K562 (cell line): ENCODE measurements around the gene C6orf47. TPM values are rescaled to one million over a fixed set of nuclear protein-coding genes. Genes with fewer than 3 reads are reported as not detected.

Experiments used
- HBP1 ChIP-seq: fragments of 450-650 bp; formaldehyde crosslinking; IDR thresholded peaks from 2 replicates; pipeline ENCODE4 v1.4.0; 2022; ENCODE audit warnings: missing genetic modification characterization
- KAT7 ChIP-seq: sonication (generic); formaldehyde crosslinking; IDR thresholded peaks from 2 replicates; pipeline ENCODE4 v1.8.0; 2022; ENCODE audit warnings: missing genetic modification reagents, mild to moderate bottlenecking, borderline replicate concordance
- MGA ChIP-seq: fragments of 450-650 bp; IDR thresholded peaks from 2 replicates; pipeline ENCODE4 v1.6.1; 2016; ENCODE audit warnings: mild to moderate bottlenecking, moderate library complexity
- RNF2 ChIP-seq: sonication (generic); IDR thresholded peaks from 2 replicates; pipeline ENCODE4 v1.6.1; 2016
- THRAP3 ChIP-seq: fragments of 450-650 bp; IDR thresholded peaks from 2 replicates; pipeline ENCODE4 v1.6.1; 2016; ENCODE audit warnings: mild to moderate bottlenecking, inconsistent platforms, borderline replicate concordance
- ZNF764 ChIP-seq: fragments of 250-450 bp; sonication (Bioruptor Pico); IDR thresholded peaks from 2 replicates; pipeline ENCODE4 v1.4.0; 2020; ENCODE audit warnings: low read depth, mild to moderate bottlenecking, moderate library complexity
- polyA plus RNA-seq, 8 experiments: library from polyadenylated mRNA; depleted of rRNA in 4 of 8; stranded (reverse) in 5 of 8; unstranded in 3 of 8; fragments of >200 nt; fragmentation: Nextera tagmentation in 2 of 8; fragmentation: Illumina TruSeq in 1 of 8; extraction: Ambion mirVana in 2 of 8; extraction: Trizol in 1 of 8; gene quantifications; 2 replicates each; pipeline versions ENCODE4 v1.2.1 to v1.2.3, GENCODE V29; 2011 to 2014; ENCODE audit warnings: inconsistent platforms in 1 of 8, missing spikeins in 1 of 8
- total RNA-seq, 7 experiments: library from RNA; depleted of rRNA in 6 of 7; stranded (reverse); fragments of >200 nt in 6 of 7; fragmentation: Illumina TruSeq in 2 of 7; extraction: Trizol in 2 of 7; gene quantifications; 2 replicates each; pipeline versions ENCODE4 v1.2.1 to v1.2.3, GENCODE V29; 2011 to 2021; ENCODE audit warnings: low replicate concordance in 1 of 7
- TF ChIP-seq, protein P1 (sequence below), 2 experiments: fragments of 450-650 bp in 1 of 2; sonication (generic) in 1 of 2; formaldehyde crosslinking in 1 of 2; IDR thresholded peaks in 1 of 2; conservative IDR thresholded peaks in 1 of 2; 2 replicates each; pipeline versions ENCODE4 v1.6.1 to v1.8.1; 2016 to 2023; ENCODE audit warnings: mild to moderate bottlenecking in 2 of 2, moderate library complexity in 2 of 2, inconsistent platforms in 1 of 2, missing genetic modification reagents in 1 of 2
- TF ChIP-seq, protein P2 (sequence below): fragments of 450-650 bp; formaldehyde crosslinking; IDR thresholded peaks from 2 replicates; pipeline ENCODE4 v1.4.0; 2020; ENCODE audit warnings: mild to moderate bottlenecking, moderate library complexity

The C6orf47 gene
- total and polyA plus RNA-seq, 9 of the 15 experiments (the other 6 are each of a cell fraction or from before 2014, with no cell fraction given), result 0.14 to 43.8 (median 27.0) TPM

DNA sequence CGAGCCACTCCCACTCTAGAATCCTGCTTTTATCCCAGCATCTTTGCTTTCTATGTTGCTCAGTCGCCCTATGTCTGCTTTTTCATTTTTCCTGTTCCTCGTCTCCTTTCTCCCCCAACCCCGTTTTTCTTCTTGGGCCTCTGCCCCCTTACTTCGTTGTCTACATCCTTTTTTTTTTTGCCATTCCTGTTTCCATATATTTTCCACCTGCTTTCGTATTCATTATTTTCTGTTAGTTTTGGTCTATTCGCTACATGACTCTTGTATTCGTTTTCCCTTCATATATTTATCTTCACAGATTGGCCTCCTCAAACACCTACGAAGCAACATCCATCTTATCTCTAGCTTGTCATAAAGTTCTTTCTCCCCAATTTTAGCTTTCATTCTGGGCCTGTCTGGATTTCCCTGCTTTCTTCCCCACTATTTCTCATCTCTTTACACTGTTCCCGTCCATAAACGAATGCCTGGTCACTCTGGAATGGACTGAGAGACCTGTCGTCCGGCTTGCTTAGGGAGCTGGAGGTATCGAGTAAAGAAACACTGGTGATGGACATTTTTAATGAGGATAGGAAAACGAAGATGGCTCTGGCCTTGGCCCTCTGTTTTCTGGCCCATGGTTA lies 39.1 kb downstream of the C6orf47 start (continued):
- TF ChIP-seq MGA (no peak), RNF2 (no peak), KAT7 (no peak), THRAP3 (peak; percentile 62; the same call in 1 of the 2 replicates), ZNF764 (CRISPR knock-in tag) (no peak), HBP1 (CRISPR knock-in tag) (0 out of 2 replicates have a peak, but pooled peaks have one; percentile 33)
- TF ChIP-seq, protein P1, sequence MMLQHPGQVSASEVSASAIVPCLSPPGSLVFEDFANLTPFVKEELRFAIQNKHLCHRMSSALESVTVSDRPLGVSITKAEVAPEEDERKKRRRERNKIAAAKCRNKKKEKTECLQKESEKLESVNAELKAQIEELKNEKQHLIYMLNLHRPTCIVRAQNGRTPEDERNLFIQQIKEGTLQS (IDR thresholded peaks at IDR 0.05), result no peak
- TF ChIP-seq, protein P1 (CRISPR knock-in tag; conservative IDR thresholded peaks at IDR 0.05), result no peak
- TF ChIP-seq, protein P2, sequence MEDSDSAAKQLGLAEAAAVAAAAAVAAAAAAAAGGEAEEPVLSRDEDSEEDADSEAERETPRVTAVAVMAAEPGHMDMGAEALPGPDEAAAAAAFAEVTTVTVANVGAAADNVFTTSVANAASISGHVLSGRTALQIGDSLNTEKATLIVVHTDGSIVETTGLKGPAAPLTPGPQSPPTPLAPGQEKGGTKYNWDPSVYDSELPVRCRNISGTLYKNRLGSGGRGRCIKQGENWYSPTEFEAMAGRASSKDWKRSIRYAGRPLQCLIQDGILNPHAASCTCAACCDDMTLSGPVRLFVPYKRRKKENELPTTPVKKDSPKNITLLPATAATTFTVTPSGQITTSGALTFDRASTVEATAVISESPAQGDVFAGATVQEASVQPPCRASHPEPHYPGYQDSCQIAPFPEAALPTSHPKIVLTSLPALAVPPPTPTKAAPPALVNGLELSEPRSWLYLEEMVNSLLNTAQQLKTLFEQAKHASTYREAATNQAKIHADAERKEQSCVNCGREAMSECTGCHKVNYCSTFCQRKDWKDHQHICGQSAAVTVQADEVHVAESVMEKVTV, result no peak
